ENCODE data around the gene POLR1C.

GRCh38 chr6:43502666-43503065, 14.2 kb upstream of the POLR1C start:
- TF ChIP-seq CTCF (IDR thresholded peaks at IDR 0.05; ENCODE audit: low read length), result no peak
- TF ChIP-seq EZH2 (optimal IDR thresholded peaks at IDR 0.05; ENCODE audit: low read depth, low read length), result no peak
- TF ChIP-seq EZH2phosphoT487 (IDR thresholded peaks at IDR 0.05; ENCODE audit: low read length), result no peak
